GM21717 (cell line): Measurements from ENCODE around the gene CNDP2.
"Not testable (repeated sequence)": the region's sequence is repeated elsewhere in the genome, so short reads cannot be mapped to it uniquely, and the experiment has no call there.

ENCODE experiments used
- ATAC-seq: cut with Tn5 transposase; IDR thresholded peaks from one replicate; pipeline ENCODE4 v1.9.1; 2021; ENCODE audit warnings: mild to moderate bottlenecking, moderate library complexity; ENCODE audit not compliant: unreplicated experiment

Gene CNDP2

DNA sequence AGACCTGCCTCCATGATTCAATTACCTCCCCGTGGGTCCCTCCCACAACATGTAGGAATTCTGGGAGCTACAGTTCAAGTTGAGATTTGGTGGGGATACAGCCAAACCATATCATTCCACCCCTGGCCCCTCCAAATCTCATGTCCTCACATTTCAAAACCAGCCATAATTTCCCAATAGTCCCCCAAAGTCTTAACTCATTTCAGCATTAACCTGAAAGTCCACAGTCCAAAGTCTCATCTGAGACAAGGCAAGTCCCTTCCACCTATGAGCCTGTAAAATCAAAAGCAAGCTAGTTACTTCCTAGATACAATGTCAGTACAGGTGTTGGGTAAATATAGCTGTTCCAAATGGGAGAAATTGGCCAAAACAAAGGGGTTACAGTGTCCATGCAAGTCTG lies 69.0 kb downstream of the CNDP2 start:
- ATAC-seq = not testable (repeated sequence)

DNA sequence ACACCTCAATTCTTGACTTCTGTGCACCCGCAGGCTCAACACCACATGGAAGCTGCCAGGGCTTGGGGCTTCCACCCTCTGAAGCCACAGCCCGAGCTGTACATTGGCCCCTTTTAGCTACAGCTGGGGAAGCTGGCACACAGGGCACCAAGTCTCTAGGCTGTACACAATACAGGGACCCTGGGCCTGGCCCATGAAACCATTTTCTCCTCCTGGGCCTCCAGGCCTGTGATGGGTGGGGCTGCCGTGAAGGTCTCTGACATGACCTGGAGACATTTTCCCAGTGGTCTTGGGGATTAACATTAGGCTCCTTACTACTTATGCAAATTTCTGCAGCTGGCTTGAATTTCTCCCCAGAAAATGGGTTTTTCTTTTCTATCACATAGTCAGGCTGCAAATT lies 69.8 kb downstream of the CNDP2 start:
- ATAC-seq = not testable (repeated sequence)

DNA sequence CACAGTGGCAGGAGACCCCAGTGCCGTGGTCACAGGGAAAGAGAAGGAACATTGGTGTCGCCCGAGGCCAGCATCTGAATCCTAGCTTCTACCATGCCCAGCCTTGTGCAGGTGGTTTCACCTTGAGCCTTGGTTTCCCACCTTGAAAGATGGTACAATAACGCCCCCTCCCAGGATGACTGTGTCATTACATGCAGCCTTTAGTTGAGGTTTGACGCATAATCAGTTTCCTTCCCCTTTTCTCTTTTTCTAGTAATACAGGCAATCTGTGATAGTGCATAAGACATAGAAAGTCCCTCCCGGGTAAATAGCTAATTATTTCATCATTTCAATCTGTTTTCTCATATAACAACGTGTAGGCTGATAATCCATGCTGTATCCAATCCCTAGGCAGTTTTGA lies 71.7 kb downstream of the CNDP2 start:
- ATAC-seq = no peak

DNA sequence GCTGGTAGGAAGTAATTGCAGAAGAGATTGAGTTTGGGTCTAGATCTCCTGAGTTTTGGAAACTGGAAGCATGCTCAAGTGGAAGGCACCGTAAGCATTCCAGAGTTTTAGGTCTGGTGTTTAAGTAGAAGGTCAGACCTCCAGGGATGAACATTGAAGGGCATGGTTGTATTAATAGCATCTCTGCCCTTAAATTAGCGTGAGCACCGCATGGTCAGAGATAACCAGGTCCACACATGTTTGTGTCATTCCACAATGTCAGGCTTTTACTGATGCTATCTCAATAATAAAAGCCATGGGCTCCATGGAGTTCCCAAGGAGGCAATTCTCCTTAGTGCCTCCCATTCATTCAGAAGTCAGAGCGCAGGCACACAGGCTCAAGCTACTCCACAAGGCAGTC lies 73.2 kb downstream of the CNDP2 start:
- no peak for ATAC-seq

DNA sequence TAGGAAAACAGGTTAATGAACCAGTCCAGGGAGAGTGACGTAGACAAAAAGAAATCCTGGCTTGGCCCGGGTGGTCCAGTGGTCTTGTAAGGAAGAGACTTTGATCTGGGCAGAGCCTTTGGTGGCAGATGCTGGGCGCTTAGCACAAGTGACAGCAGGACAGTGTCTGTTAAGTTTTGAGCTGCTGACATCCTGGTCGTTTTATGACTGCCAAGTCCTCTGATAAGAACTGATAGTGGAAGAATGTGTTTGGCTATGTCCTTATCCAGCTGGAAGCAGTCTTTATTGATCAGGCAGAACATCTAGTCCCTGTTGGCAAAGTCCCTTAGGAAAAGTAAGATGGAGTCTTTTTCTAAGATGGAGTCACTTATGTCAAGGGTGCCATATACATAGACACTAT lies 74.1 kb downstream of the CNDP2 start:
- ATAC-seq = no peak

DNA sequence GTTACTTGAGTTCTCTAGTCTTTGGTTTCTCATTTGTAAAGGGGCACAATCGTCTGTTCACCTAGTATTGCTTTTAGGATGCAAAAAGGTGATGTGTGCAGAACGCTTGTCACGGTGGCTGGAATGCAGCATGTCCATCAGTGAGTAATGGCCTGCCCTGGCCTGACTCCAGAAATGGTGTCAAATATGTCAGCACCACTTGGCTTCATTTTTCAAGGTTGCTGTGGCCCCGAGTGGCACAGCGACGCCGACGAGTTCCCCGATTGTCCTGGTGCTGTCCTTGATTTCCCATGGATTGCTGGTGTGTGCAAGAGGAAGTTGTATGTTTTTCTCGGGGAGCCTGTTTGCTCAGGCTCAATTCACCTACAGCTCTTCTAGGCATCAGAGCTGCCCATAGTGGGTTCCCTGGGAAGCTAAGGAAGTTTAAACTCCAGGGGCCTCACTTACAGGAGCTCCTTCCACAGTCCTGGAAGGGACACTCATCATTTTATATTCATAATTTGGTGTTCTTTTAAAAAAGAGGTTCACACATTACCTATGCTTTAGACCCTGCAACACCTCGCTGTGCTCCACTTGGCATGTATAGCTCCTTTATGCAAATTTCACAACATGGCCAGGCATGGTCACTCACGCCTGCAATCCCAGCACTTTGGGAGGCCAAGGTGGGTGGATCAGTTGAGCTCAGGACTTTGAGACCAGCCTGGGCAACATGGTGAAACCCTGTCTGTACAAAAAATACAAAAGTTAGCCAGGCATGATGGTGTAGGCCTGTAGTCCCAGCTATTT lies 75.9 kb downstream of the CNDP2 start:
- no peak for ATAC-seq

DNA sequence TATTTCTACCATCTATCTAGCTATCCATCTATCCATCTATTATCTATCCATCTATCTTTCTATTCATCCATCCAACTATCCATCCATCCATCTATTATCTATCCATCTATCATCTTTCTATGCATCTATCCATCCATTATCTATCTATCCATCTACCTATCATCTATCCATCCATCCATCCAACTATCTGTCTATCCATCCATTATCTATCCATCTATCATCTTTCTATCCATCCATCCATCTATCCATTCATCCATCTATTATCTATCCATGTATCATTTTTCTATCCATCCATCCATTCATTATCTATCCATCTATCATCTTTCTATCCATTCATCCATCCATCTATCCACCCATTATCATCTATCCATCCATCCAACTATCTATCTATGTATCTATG lies 76.9 kb downstream of the CNDP2 start:
- no peak for ATAC-seq
